Measurements from ENCODE around the gene SPEN. TPM values are rescaled to one million over a fixed set of nuclear protein-coding genes. Genes with fewer than 3 reads are reported as not detected.

The SPEN gene
- total and polyA plus RNA-seq, 2 experiments from 2014 or later: 14.9 to 43.6 TPM

GRCh38 chr1:15808955-15809354 lies 38.6 kb upstream of the SPEN start:
- Histone ChIP-seq H3K27ac (ENCODE audit: low read depth) (peak overlapping the region; percentile 67; the same call in 1 of the 2 replicates), H2AFZ (no peak overlapping the region), H3K4me1 (ENCODE audit: insufficient read depth) (no peaks in the 10 kb centered on the region), H3K27me3 (ENCODE audit: insufficient read depth) (no peaks in the 10 kb centered on the region), H3K4me3 (no peak overlapping the region), H4K20me1 (replicated peaks; ENCODE audit: insufficient read depth) (no peaks in the 10 kb centered on the region), H3K36me3 (ENCODE audit: insufficient read depth) (no peaks in the 10 kb centered on the region), H3K79me2 (replicated peaks; ENCODE audit: insufficient read depth) (no peaks in the 10 kb centered on the region), H3F3A (replicated peaks; ENCODE audit: low read depth) (0 out of 2 replicates have a peak, but pooled peaks cover 6% of the 10 kb centered on the region), H3K4me2 (no peak overlapping the region), H3K9me2 (ENCODE audit: insufficient read depth) (no peaks in the 10 kb centered on the region)
- DNase-seq (ENCODE audit: low spot score): peak; percentile 79
- H3K36me3 Mint-ChIP-seq (ENCODE audit: low read depth): no peaks in the 10 kb centered on the region
- peaks cover 6% of the 10 kb centered on the region for H3K4me1 Mint-ChIP-seq
- peak overlapping the region; percentile 72; the same call in 1 of the 2 replicates for H3K27ac Mint-ChIP-seq
- no peaks in the 10 kb centered on the region for H3K9me3 Mint-ChIP-seq
- H3K4me3 Mint-ChIP-seq: no peak overlapping the region
- peak; percentile 85 for ATAC-seq
- TF ChIP-seq ZNF462 (CRISPR knock-in tag; IDR thresholded peaks at IDR 0.05) (no peak), REST (IDR thresholded peaks at IDR 0.05; ENCODE audit: unreplicated experiment) (no peak), STAT1 (IDR thresholded peaks at IDR 0.05; ENCODE audit: unreplicated experiment) (no peak), JUNB (IDR thresholded peaks at IDR 0.05; ENCODE audit: unreplicated experiment) (no peak), CTCF (conservative IDR thresholded peaks at IDR 0.05; ENCODE audit: low read depth in 2 of 2) (no peak), ZNF114 (CRISPR knock-in tag; IDR thresholded peaks at IDR 0.05) (no peak), ZNF331 (CRISPR knock-in tag; IDR thresholded peaks at IDR 0.05; ENCODE audit: low read depth) (no peak), CREB1 (CRISPR knock-in tag; IDR thresholded peaks at IDR 0.05; ENCODE audit: low read depth) (no peak), NANOG (IDR thresholded peaks at IDR 0.05; ENCODE audit: borderline replicate concordance) (no peak), POLR2AphosphoS5 (IDR thresholded peaks at IDR 0.05; ENCODE audit: low read depth) (no peak), EZH2 (IDR thresholded peaks at IDR 0.05; ENCODE audit: low read depth, unreplicated experiment) (no peak), EZH2phosphoT487 (IDR thresholded peaks at IDR 0.05; ENCODE audit: unreplicated experiment) (no peak), ETS1 (IDR thresholded peaks at IDR 0.05) (no peak)
- H3K27me3 Mint-ChIP-seq (ENCODE audit: insufficient read depth, low read depth, poor library complexity): peaks cover 6% of the 10 kb centered on the region

Measured in GM23338 (cell line).